ENCODE measurements around the gene N4BP2L2.

N4BP2L2 gene

GRCh38 chr13:32417995-32418394, 120.6 kb downstream of the N4BP2L2 start:
- no peaks in the 10 kb centered on the region for H3K4me1 ChIP-seq (ENCODE audit: control insufficient read depth in 1 of 2, insufficient read depth in 2 of 2, low read length in 2 of 2)
- no peaks in the 10 kb centered on the region for H3K27me3 ChIP-seq (ENCODE audit: low read depth, low read length)
- H3K36me3 ChIP-seq (ENCODE audit: control insufficient read depth in 1 of 2, insufficient read depth in 2 of 2, low read length in 2 of 2): peaks cover 5% of the 10 kb centered on the region in 2 donors
- no peaks in the 10 kb centered on the region for H3K9me3 ChIP-seq (ENCODE audit: control insufficient read depth in 1 of 2, low read length in 2 of 2)
- H3K27ac ChIP-seq (ENCODE audit: low read length): no peak overlapping the region
- no peak overlapping the region for H3K4me3 ChIP-seq (ENCODE audit: low read depth in 1 of 2, low read length in 2 of 2)

DNA sequence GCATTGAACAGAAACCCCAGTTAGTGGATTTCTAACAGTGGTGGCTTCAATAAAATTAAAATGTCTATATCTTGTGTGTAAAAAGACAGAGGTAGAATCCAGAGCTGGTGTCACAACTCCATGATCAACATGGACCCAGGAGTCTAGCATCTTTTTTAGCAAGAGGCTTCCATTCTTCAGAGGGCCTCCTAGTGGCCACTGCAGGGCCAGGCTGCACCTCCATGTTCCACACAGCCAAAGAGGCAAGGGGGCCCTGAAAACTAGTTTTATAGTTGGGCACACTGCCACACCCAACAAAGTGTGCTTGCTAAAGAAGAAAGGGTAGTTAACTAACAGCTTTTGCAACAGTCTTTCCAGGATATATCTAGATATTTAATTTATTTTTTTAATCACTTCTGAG, 123.6 kb downstream of the N4BP2L2 start:
- Histone ChIP-seq H3K9me3 (ENCODE audit: control insufficient read depth in 1 of 2, low read length in 2 of 2) (no peaks in the 10 kb centered on the region), H3K27me3 (ENCODE audit: low read depth, low read length) (no peaks in the 10 kb centered on the region)

GRCh38 chr13:32414580-32414979, 124.0 kb downstream of the N4BP2L2 start:
- no peaks in the 10 kb centered on the region for H3K27me3 ChIP-seq (ENCODE audit: low read depth, low read length)
- no peaks in the 10 kb centered on the region for H3K36me3 ChIP-seq (ENCODE audit: control insufficient read depth in 1 of 2, insufficient read depth in 2 of 2, low read length in 2 of 2)
- H3K9me3 ChIP-seq (ENCODE audit: control insufficient read depth in 1 of 2, low read length in 2 of 2): no peaks in the 10 kb centered on the region
- no peak overlapping the region for H3K27ac ChIP-seq (ENCODE audit: low read length)
- no peak overlapping the region for H3K4me3 ChIP-seq (ENCODE audit: low read depth in 1 of 2, low read length in 2 of 2)
- peaks cover 0 to 5% of the 10 kb centered on the region in 2 donors for H3K4me1 ChIP-seq (ENCODE audit: control insufficient read depth in 1 of 2, insufficient read depth in 2 of 2, low read length in 2 of 2)

More for the DNA sequence above, 123.6 kb downstream of the N4BP2L2 start:
- Histone ChIP-seq H3K4me3 (ENCODE audit: low read depth in 1 of 2, low read length in 2 of 2) (no peak overlapping the region), H3K36me3 (ENCODE audit: control insufficient read depth in 1 of 2, insufficient read depth in 2 of 2, low read length in 2 of 2) (peaks cover 4% of the 10 kb centered on the region in 2 donors), H3K27ac (ENCODE audit: low read length) (no peak overlapping the region), H3K4me1 (ENCODE audit: control insufficient read depth in 1 of 2, insufficient read depth in 2 of 2, low read length in 2 of 2) (peaks cover 0 to 4% of the 10 kb centered on the region in 2 donors)

- H3K4me3 ChIP-seq (ENCODE audit: low read depth in 1 of 2, low read length in 2 of 2): no peak overlapping the region
- no peaks in the 10 kb centered on the region for H3K27me3 ChIP-seq (ENCODE audit: low read depth, low read length)
- H3K9me3 ChIP-seq (ENCODE audit: control insufficient read depth in 1 of 2, low read length in 2 of 2): no peaks in the 10 kb centered on the region
- peaks cover 0 to 5% of the 10 kb centered on the region in 2 donors for H3K4me1 ChIP-seq (ENCODE audit: control insufficient read depth in 1 of 2, insufficient read depth in 2 of 2, low read length in 2 of 2)
- no peaks in the 10 kb centered on the region for H3K36me3 ChIP-seq (ENCODE audit: control insufficient read depth in 1 of 2, insufficient read depth in 2 of 2, low read length in 2 of 2)
- H3K27ac ChIP-seq (ENCODE audit: low read length): no peak overlapping the region
Measured at GRCh38 chr13:32413284-32413683, 125.3 kb downstream of the N4BP2L2 start.

GRCh38 chr13:32409561-32410421, 128.8 kb downstream of the N4BP2L2 start:
- Histone ChIP-seq H3K27me3 (ENCODE audit: low read depth, low read length) (no peaks in the 10 kb centered on the region), H3K36me3 (ENCODE audit: control insufficient read depth in 1 of 2, insufficient read depth in 2 of 2, low read length in 2 of 2) (peaks cover 0 to 8% of the 10 kb centered on the region in 2 donors), H3K4me1 (ENCODE audit: control insufficient read depth in 1 of 2, insufficient read depth in 2 of 2, low read length in 2 of 2) (peaks cover 0 to 5% of the 10 kb centered on the region in 2 donors), H3K9me3 (ENCODE audit: control insufficient read depth in 1 of 2, low read length in 2 of 2) (no peaks in the 10 kb centered on the region), H3K27ac (ENCODE audit: low read length) (no peak overlapping the region), H3K4me3 (ENCODE audit: low read depth in 1 of 2, low read length in 2 of 2) (peak overlapping the region; percentile 21 to 39)

GRCh38 chr13:32409001-32409313, 129.6 kb downstream of the N4BP2L2 start:
- peaks cover 0 to 5% of the 10 kb centered on the region in 2 donors for H3K4me1 ChIP-seq (ENCODE audit: control insufficient read depth in 1 of 2, insufficient read depth in 2 of 2, low read length in 2 of 2)
- H3K36me3 ChIP-seq (ENCODE audit: control insufficient read depth in 1 of 2, insufficient read depth in 2 of 2, low read length in 2 of 2): peaks cover 0 to 11% of the 10 kb centered on the region in 2 donors
- no peaks in the 10 kb centered on the region for H3K9me3 ChIP-seq (ENCODE audit: control insufficient read depth in 1 of 2, low read length in 2 of 2)
- no peaks in the 10 kb centered on the region for H3K27me3 ChIP-seq (ENCODE audit: low read depth, low read length)
- no peak overlapping the region for H3K4me3 ChIP-seq (ENCODE audit: low read depth in 1 of 2, low read length in 2 of 2)
- no peak overlapping the region for H3K27ac ChIP-seq (ENCODE audit: low read length)

- Histone ChIP-seq H3K27ac (ENCODE audit: low read length) (no peak overlapping the region), H3K36me3 (ENCODE audit: control insufficient read depth in 1 of 2, insufficient read depth in 2 of 2, low read length in 2 of 2) (peaks cover 0 to 11% of the 10 kb centered on the region in 2 donors), H3K4me3 (ENCODE audit: low read depth in 1 of 2, low read length in 2 of 2) (no peak overlapping the region), H3K4me1 (ENCODE audit: control insufficient read depth in 1 of 2, insufficient read depth in 2 of 2, low read length in 2 of 2) (peaks cover 0 to 5% of the 10 kb centered on the region in 2 donors), H3K27me3 (ENCODE audit: low read depth, low read length) (no peaks in the 10 kb centered on the region), H3K9me3 (ENCODE audit: control insufficient read depth in 1 of 2, low read length in 2 of 2) (no peaks in the 10 kb centered on the region)
Measured at GRCh38 chr13:32408296-32409000, 130.1 kb downstream of the N4BP2L2 start.

GRCh38 chr13:32407854-32408253, 130.7 kb downstream of the N4BP2L2 start:
- Histone ChIP-seq H3K27ac (ENCODE audit: low read length) (no peak overlapping the region), H3K9me3 (ENCODE audit: control insufficient read depth in 1 of 2, low read length in 2 of 2) (no peaks in the 10 kb centered on the region), H3K36me3 (ENCODE audit: control insufficient read depth in 1 of 2, insufficient read depth in 2 of 2, low read length in 2 of 2) (peaks cover 2 to 17% of the 10 kb centered on the region in 2 donors), H3K27me3 (ENCODE audit: low read depth, low read length) (no peaks in the 10 kb centered on the region), H3K4me1 (ENCODE audit: control insufficient read depth in 1 of 2, insufficient read depth in 2 of 2, low read length in 2 of 2) (peaks cover 0 to 5% of the 10 kb centered on the region in 2 donors), H3K4me3 (ENCODE audit: low read depth in 1 of 2, low read length in 2 of 2) (no peak overlapping the region)

GRCh38 chr13:32403108-32403507, 135.5 kb downstream of the N4BP2L2 start:
- peaks cover 6 to 21% of the 10 kb centered on the region in 2 donors for H3K36me3 ChIP-seq (ENCODE audit: control insufficient read depth in 1 of 2, insufficient read depth in 2 of 2, low read length in 2 of 2)

GRCh38 chr13:32391101-32391619, 147.4 kb downstream of the N4BP2L2 start:
- H3K9me3 ChIP-seq (ENCODE audit: control insufficient read depth in 1 of 2, low read length in 2 of 2): no peaks in the 10 kb centered on the region
- no peaks in the 10 kb centered on the region for H3K4me1 ChIP-seq (ENCODE audit: control insufficient read depth in 1 of 2, insufficient read depth in 2 of 2, low read length in 2 of 2)
- no peak overlapping the region for H3K4me3 ChIP-seq (ENCODE audit: low read depth in 1 of 2, low read length in 2 of 2)
- no peaks in the 10 kb centered on the region for H3K27me3 ChIP-seq (ENCODE audit: low read depth, low read length)
- no peak overlapping the region for H3K27ac ChIP-seq (ENCODE audit: low read length)
- no peaks in the 10 kb centered on the region for H3K36me3 ChIP-seq (ENCODE audit: control insufficient read depth in 1 of 2, insufficient read depth in 2 of 2, low read length in 2 of 2)

More at GRCh38 chr13:32403108-32403507, 135.5 kb downstream of the N4BP2L2 start:
- Histone ChIP-seq H3K4me3 (ENCODE audit: low read depth in 1 of 2, low read length in 2 of 2) (no peak overlapping the region), H3K9me3 (ENCODE audit: control insufficient read depth in 1 of 2, low read length in 2 of 2) (no peaks in the 10 kb centered on the region), H3K4me1 (ENCODE audit: control insufficient read depth in 1 of 2, insufficient read depth in 2 of 2, low read length in 2 of 2) (no peaks in the 10 kb centered on the region), H3K27me3 (ENCODE audit: low read depth, low read length) (no peaks in the 10 kb centered on the region), H3K27ac (ENCODE audit: low read length) (no peak overlapping the region)

GRCh38 chr13:32390484-32390883, 148.1 kb downstream of the N4BP2L2 start:
- Histone ChIP-seq H3K9me3 (ENCODE audit: control insufficient read depth in 1 of 2, low read length in 2 of 2) (no peaks in the 10 kb centered on the region), H3K36me3 (ENCODE audit: control insufficient read depth in 1 of 2, insufficient read depth in 2 of 2, low read length in 2 of 2) (no peaks in the 10 kb centered on the region), H3K27ac (ENCODE audit: low read length) (no peak overlapping the region), H3K4me3 (ENCODE audit: low read depth in 1 of 2, low read length in 2 of 2) (no peak overlapping the region), H3K27me3 (ENCODE audit: low read depth, low read length) (no peaks in the 10 kb centered on the region), H3K4me1 (ENCODE audit: control insufficient read depth in 1 of 2, insufficient read depth in 2 of 2, low read length in 2 of 2) (no peaks in the 10 kb centered on the region)

All from muscle layer of duodenum (tissue), 2 donors.